Endodermal cell (in vitro differentiated cells): ENCODE data around the gene KIAA1958. TPM values are rescaled to one million over a fixed set of nuclear protein-coding genes. Genes with fewer than 3 reads are reported as not detected.

Experiments used
- DNase-seq: peaks from one replicate; pipeline ENCODE4 v3.0.0-alpha.2; 2017
- H3K27ac ChIP-seq: 2 replicates; pipeline ENCODE4 v1.5.1; 2013; ENCODE audit warnings: mild to moderate bottlenecking, low read depth, low read length, moderate library complexity
- H3K27me3 ChIP-seq: 2 replicates; pipeline ENCODE4 v1.6.1; 2013; ENCODE audit warnings: mild to moderate bottlenecking, low read length, moderate library complexity; ENCODE audit not compliant: insufficient read depth, control insufficient read depth, poor library complexity, severe bottlenecking
- H3K36me3 ChIP-seq: 2 replicates; pipeline ENCODE4 v1.7.0; 2013; ENCODE audit warnings: mild to moderate bottlenecking, low read length, moderate library complexity; ENCODE audit not compliant: control insufficient read depth, insufficient read depth
- H3K4me1 ChIP-seq: one replicate; pipeline ENCODE4 v1.7.0; 2013; ENCODE audit warnings: low read length; ENCODE audit not compliant: control insufficient read depth, insufficient read depth
- H3K4me3 ChIP-seq: 2 replicates; pipeline ENCODE4 v1.5.1; 2013; ENCODE audit warnings: mild to moderate bottlenecking, low read length, moderate library complexity
- H3K9ac ChIP-seq: 2 replicates; pipeline ENCODE4 v1.6.1; 2013; ENCODE audit warnings: mild to moderate bottlenecking, low read length, moderate library complexity; ENCODE audit not compliant: poor library complexity, severe bottlenecking; ENCODE audit errors: extremely low read depth
- H3K9me3 ChIP-seq: 2 replicates; pipeline ENCODE4 v1.6.1; 2013; ENCODE audit warnings: mild to moderate bottlenecking, low read length, moderate library complexity; ENCODE audit not compliant: control insufficient read depth
- H3K27ac Mint-ChIP-seq: 2 replicates; pipeline ENCODE4 v1.8.0; 2020; ENCODE audit warnings: mixed read lengths
- H3K27me3 Mint-ChIP-seq: 2 replicates; pipeline ENCODE4 v1.8.0; 2021; ENCODE audit warnings: mild to moderate bottlenecking, mixed read lengths; ENCODE audit not compliant: insufficient read depth
- H3K36me3 Mint-ChIP-seq: 2 replicates; pipeline ENCODE4 v1.8.0; 2020; ENCODE audit warnings: low read depth, mixed read lengths
- H3K4me1 Mint-ChIP-seq: 2 replicates; pipeline ENCODE4 v1.8.0; 2020; ENCODE audit warnings: mixed read lengths
- H3K4me3 Mint-ChIP-seq: 2 replicates; pipeline ENCODE4 v1.8.0; 2020; ENCODE audit warnings: mild to moderate bottlenecking, moderate library complexity, mixed read lengths
- H3K9me3 Mint-ChIP-seq: 2 replicates; pipeline ENCODE4 v1.8.0; 2020; ENCODE audit warnings: mild to moderate bottlenecking, mixed read lengths
- WGBS, 2 experiments: methylation state at CpG; one replicate each; pipeline versions ENCODE4 v1.1.5 to v1.1.7; 2013; ENCODE audit warnings: missing lambda C conversion rate in 2 of 2, mixed read lengths in 1 of 2; ENCODE audit not compliant: insufficient coverage in 1 of 2, insufficient read length in 1 of 2; 5-methylcytosine and 5-hydroxymethylcytosine counted together
- long read RNA-seq, 4 experiments: library from polyadenylated mRNA in 2 of 4; library from RNA in 1 of 4; library from capped mRNA in 1 of 4; stranded (forward) in 3 of 4; unstranded in 1 of 4; transcript quantifications; one replicate each; pipeline ENCODE4 v2.0.0, GENCODE V29; 2020 to 2021; ENCODE audit warnings: inconsistent platforms in 1 of 4
- polyA plus RNA-seq, 2 experiments: library from polyadenylated mRNA; stranded (reverse); fragments of 50-300 nt; gene quantifications; one replicate each; pipeline ENCODE4 v1.2.3, GENCODE V29; 2013
- total RNA-seq, 2 donors: library from RNA; stranded (reverse); fragmentation: NEBNext Ultra II Directional in 1 of 2; extraction: Animal tissue kit (Norgen Biotek cat#: 25700) in 1 of 2; gene quantifications; 2 replicates in 1 of 2; 3 replicates in 1 of 2; pipeline ENCODE4 v1.2.1, GENCODE V29; 2021
- TF ChIP-seq, protein P1 (sequence below): fragments of 200-600 bp; sonication (generic); conservative IDR thresholded peaks from 2 replicates; pipeline ENCODE4 v1.5.0; 2021; ENCODE audit warnings: antibody characterized with exemption, mild to moderate bottlenecking

Gene KIAA1958, protein sequence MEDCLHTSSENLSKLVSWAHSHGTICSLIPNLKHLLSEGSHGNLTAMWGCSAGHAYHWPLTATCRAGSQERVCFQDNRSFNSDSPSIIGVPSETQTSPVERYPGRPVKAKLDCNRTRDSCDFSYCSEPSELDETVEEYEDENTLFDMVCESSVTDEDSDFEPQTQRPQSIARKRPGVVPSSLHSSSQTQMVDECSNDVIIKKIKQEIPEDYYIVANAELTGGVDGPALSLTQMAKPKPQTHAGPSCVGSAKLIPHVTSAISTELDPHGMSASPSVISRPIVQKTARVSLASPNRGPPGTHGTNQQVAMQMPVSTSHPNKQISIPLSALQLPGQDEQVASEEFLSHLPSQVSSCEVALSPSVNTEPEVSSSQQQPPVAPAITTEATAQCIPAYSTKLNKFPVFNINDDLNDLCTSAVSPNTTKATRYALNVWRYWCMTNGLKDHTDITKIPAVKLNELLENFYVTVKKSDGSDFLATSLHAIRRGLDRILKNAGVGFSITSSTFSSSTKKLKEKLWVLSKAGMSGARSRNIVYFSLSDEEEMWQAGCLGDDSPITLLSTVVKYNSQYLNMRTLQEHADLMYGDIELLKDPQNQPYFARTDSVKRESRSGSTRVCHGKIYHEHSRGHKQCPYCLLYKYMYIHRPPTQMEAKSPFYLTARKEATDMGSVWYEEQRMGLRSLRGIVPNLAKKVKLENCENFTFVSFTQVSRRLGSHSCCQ
- total RNA-seq = 10 to 100 TPM; 44.6 to 50.9 TPM
- polyA plus RNA-seq (2013, experiment 1 of 2) = 37.3 TPM
- polyA plus RNA-seq (2013, experiment 2 of 2) = 35.4 TPM
- long read RNA-seq, experiment 1, full-length matches to known transcripts = 3 of 13 reads
- long read RNA-seq, experiment 1, partial matches to known transcripts = 1 of 13 reads
- long read RNA-seq, experiment 1, other reads (novel, unspliced or antisense) = 9 of 13 reads
- long read RNA-seq, experiment 2, full-length matches to known transcripts = 25 of 47 reads
- long read RNA-seq, experiment 2, partial matches to known transcripts = 0 of 47 reads
- long read RNA-seq, experiment 2, other reads (novel, unspliced or antisense) = 22 of 47 reads
- long read RNA-seq, experiment 3, full-length matches to known transcripts = 6 of 23 reads
- long read RNA-seq, experiment 3, partial matches to known transcripts = 6 of 23 reads
- long read RNA-seq, experiment 3, other reads (novel, unspliced or antisense) = 11 of 23 reads
- long read RNA-seq, experiment 4 = 0 reads

DNA sequence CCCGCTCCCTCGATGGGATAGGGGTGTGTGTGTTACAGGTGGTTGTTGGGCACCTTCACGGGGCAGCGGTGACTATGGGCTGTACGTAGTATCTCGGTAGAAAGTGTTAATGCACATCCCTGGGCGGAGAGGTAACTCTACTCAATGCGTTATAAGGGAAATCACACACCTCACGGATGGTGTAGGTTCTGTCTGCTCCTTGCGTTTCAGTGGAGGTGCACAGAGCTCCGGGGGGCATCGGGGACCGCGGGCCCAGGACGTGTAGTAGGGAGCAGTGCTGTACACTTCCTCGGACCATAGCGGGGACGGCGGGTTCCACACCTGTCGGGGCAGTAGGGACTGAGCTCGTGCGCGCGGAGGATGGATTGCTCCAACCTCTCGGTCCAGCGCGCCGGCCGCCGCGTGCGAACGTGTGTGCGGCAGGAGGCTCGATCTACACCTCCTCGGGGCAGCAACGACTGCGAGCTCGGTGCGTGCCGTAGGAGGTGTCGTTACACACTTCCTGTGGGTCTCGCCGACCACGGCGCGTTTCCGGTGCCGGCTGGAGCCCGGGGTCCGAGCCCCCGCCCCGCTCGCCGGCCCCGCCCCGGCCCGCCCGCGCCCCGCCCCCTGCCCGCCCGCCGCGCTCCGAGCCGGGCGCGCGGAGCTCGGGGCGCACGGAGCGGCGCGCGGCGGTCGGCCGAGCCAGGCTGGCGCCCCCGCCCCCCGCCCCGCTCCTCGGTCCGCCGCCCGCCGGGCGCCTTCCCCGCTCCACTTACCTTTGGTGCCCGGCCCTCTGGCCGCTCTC lies at the start of gene KIAA1958:
TSS of gene KIAA1958 (plus strand) at position 607 of the 787 bp plus-strand sequence. CDS start 87,254 bp downstream, outside the sequence.
- peak within 1 kb of the TSS; percentile 93 for H3K27ac ChIP-seq
- peak within 1 kb of the TSS; percentile 90 for H3K4me3 ChIP-seq
- peak; percentile 94 for DNase-seq
- H3K36me3 ChIP-seq = no peaks in the 10 kb centered on the region
- H3K9me3 Mint-ChIP-seq = no peaks in the 10 kb centered on the region
- H3K9me3 ChIP-seq = no peaks in the 10 kb centered on the region
- H3K4me3 Mint-ChIP-seq = peak within 1 kb of the TSS; percentile 90
- peak within 1 kb of the TSS; percentile 98 for H3K27ac Mint-ChIP-seq
- no peaks in the 10 kb centered on the region for H3K27me3 Mint-ChIP-seq
- no peaks in the 10 kb centered on the region for H3K27me3 ChIP-seq
- TF ChIP-seq, protein P1, sequence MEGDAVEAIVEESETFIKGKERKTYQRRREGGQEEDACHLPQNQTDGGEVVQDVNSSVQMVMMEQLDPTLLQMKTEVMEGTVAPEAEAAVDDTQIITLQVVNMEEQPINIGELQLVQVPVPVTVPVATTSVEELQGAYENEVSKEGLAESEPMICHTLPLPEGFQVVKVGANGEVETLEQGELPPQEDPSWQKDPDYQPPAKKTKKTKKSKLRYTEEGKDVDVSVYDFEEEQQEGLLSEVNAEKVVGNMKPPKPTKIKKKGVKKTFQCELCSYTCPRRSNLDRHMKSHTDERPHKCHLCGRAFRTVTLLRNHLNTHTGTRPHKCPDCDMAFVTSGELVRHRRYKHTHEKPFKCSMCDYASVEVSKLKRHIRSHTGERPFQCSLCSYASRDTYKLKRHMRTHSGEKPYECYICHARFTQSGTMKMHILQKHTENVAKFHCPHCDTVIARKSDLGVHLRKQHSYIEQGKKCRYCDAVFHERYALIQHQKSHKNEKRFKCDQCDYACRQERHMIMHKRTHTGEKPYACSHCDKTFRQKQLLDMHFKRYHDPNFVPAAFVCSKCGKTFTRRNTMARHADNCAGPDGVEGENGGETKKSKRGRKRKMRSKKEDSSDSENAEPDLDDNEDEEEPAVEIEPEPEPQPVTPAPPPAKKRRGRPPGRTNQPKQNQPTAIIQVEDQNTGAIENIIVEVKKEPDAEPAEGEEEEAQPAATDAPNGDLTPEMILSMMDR = no peak
- H3K4me1 ChIP-seq = peaks cover 5% of the 10 kb centered on the region
- H3K36me3 Mint-ChIP-seq = peaks cover 10% of the 10 kb centered on the region
- WGBS, 2 experiments = 1% methylated on average over 16 to 93 of the region's 93 CpGs
- H3K9ac ChIP-seq = peak within 1 kb of the TSS; percentile 62
- H3K4me1 Mint-ChIP-seq = peaks cover 34% of the 10 kb centered on the region

DNA sequence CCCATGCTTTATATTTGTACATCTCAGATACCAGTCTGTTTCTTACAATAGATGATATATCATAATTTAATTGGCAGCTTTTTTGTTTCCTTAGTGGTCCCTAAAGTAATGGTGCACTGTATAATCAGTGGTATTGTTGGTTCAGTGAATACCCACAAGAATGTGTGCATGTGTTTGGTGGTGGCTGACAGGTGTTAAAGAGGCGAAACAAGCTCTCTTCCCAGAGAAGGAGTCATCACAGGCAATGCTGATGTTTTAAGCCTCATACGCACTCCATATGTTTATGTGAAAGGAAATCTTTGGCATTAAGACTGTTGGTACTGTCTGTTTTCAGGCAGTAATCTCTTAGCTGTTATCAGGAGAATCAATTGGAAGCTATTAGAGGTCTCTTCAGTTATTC lies 49.2 kb upstream of the KIAA1958 start:
- TF ChIP-seq, protein P1 = no peak
- Mint-ChIP-seq H3K4me3 (no peak overlapping the region), H3K4me1 (no peaks in the 10 kb centered on the region), H3K27ac (no peak overlapping the region), H3K27me3 (no peaks in the 10 kb centered on the region), H3K36me3 (peaks cover 3% of the 10 kb centered on the region), H3K9me3 (no peaks in the 10 kb centered on the region)
- H3K9ac ChIP-seq = no peak overlapping the region
- H3K4me3 ChIP-seq = no peak overlapping the region
- H3K9me3 ChIP-seq = no peaks in the 10 kb centered on the region
- H3K27ac ChIP-seq = no peak overlapping the region
- no peaks in the 10 kb centered on the region for H3K36me3 ChIP-seq
- 95 to 100% methylated on average over 2 of the region's 2 CpGs for WGBS, 2 experiments
- DNase-seq = no peak
- no peaks in the 10 kb centered on the region for H3K27me3 ChIP-seq
- no peaks in the 10 kb centered on the region for H3K4me1 ChIP-seq
